Activated T-helper 1 cell treated with Interleukin-2 at 50 U/mL for 16 hours (primary cell): ENCODE data around the gene GGT7.
"Not testable (repeated sequence)": the region's sequence is repeated elsewhere in the genome, so short reads cannot be mapped to it uniquely, and the experiment has no call there.

Experiments
- DNase-seq: peaks from one replicate; pipeline ENCODE4 v3.0.0-alpha.2; 2020; ENCODE audit warnings: low read depth

GGT7 gene

GRCh38 chr20:34842143-34842542 is 30.5 kb downstream of the GGT7 start:
- no peak for DNase-seq

GRCh38 chr20:34834459-34834893 is 38.2 kb downstream of the GGT7 start:
- no peak for DNase-seq

GRCh38 chr20:34831936-34832335 is 40.7 kb downstream of the GGT7 start:
- no peak for DNase-seq

GRCh38 chr20:34829191-34829590 is 43.5 kb downstream of the GGT7 start:
- DNase-seq: no peak

GRCh38 chr20:34825530-34826362 is 46.9 kb downstream of the GGT7 start, which contains the start of gene NCOA6:
NCOA6 (minus strand) TSS chr20:34825651; CDS start chr20:34782355, 43,296 bp downstream.
- DNase-seq: peak; percentile 77

GRCh38 chr20:34824806-34825529 is 47.7 kb downstream of the GGT7 start:
- DNase-seq: peak; percentile 48

- peak; percentile 40 for DNase-seq
These were observed 48.2 kb downstream of the GGT7 start for GRCh38 chr20:34824452-34824805.

GRCh38 chr20:34824026-34824425 is 48.6 kb downstream of the GGT7 start:
- no peak for DNase-seq

GRCh38 chr20:34820805-34821578 is 51.7 kb downstream of the GGT7 start:
- DNase-seq: no peak

- no peak for DNase-seq
These were observed 54.9 kb downstream of the GGT7 start for GRCh38 chr20:34817801-34818200.

- DNase-seq: no peak
These were observed 55.6 kb downstream of the GGT7 start for GRCh38 chr20:34817072-34817471.

GRCh38 chr20:34815636-34816035 is 57.0 kb downstream of the GGT7 start:
- no peak for DNase-seq

- no peak for DNase-seq
These were observed 64.1 kb downstream of the GGT7 start for GRCh38 chr20:34808583-34808982.

- DNase-seq: not testable (repeated sequence)
These were observed 64.7 kb downstream of the GGT7 start for GRCh38 chr20:34807944-34808465.

- no peak for DNase-seq
These were observed 66.4 kb downstream of the GGT7 start for GRCh38 chr20:34806255-34806654.

GRCh38 chr20:34798871-34799270 is 73.8 kb downstream of the GGT7 start:
- no peak for DNase-seq

- DNase-seq: no peak
These were observed 74.3 kb downstream of the GGT7 start for GRCh38 chr20:34798328-34798727.

- DNase-seq: no peak
These were observed 75.4 kb downstream of the GGT7 start for GRCh38 chr20:34797012-34797995.
